GM12801 (cell line): Measurements from ENCODE around the gene USP8.

Experiments used
- TF ChIP-seq, protein P1 (sequence below): IDR thresholded peaks from one replicate; pipeline ENCODE4 v1.5.1; 2011; ENCODE audit warnings: control low read depth; ENCODE audit not compliant: insufficient read length; ENCODE audit errors: extremely low read depth

USP8 gene

DNA sequence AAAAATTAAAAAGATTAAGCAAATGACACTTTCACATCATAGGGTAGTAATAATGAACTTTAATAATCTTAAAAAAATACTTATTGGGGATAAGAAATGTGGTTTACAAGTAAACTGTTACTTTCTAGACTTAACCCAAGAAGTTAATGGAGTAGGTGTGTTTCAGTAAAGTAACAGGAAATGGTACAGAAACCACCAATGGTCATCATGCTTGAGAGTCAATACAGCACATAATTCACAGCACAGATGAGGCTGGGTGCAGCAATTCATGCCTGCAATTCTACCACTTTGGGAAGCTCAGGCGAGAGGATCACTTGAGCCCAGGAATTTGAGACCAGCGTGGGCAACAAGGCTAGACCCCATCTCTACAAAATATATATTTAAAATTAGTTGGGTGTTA, 133.8 kb downstream of the USP8 start:
- TF ChIP-seq, protein P1, sequence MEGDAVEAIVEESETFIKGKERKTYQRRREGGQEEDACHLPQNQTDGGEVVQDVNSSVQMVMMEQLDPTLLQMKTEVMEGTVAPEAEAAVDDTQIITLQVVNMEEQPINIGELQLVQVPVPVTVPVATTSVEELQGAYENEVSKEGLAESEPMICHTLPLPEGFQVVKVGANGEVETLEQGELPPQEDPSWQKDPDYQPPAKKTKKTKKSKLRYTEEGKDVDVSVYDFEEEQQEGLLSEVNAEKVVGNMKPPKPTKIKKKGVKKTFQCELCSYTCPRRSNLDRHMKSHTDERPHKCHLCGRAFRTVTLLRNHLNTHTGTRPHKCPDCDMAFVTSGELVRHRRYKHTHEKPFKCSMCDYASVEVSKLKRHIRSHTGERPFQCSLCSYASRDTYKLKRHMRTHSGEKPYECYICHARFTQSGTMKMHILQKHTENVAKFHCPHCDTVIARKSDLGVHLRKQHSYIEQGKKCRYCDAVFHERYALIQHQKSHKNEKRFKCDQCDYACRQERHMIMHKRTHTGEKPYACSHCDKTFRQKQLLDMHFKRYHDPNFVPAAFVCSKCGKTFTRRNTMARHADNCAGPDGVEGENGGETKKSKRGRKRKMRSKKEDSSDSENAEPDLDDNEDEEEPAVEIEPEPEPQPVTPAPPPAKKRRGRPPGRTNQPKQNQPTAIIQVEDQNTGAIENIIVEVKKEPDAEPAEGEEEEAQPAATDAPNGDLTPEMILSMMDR = no peak

DNA sequence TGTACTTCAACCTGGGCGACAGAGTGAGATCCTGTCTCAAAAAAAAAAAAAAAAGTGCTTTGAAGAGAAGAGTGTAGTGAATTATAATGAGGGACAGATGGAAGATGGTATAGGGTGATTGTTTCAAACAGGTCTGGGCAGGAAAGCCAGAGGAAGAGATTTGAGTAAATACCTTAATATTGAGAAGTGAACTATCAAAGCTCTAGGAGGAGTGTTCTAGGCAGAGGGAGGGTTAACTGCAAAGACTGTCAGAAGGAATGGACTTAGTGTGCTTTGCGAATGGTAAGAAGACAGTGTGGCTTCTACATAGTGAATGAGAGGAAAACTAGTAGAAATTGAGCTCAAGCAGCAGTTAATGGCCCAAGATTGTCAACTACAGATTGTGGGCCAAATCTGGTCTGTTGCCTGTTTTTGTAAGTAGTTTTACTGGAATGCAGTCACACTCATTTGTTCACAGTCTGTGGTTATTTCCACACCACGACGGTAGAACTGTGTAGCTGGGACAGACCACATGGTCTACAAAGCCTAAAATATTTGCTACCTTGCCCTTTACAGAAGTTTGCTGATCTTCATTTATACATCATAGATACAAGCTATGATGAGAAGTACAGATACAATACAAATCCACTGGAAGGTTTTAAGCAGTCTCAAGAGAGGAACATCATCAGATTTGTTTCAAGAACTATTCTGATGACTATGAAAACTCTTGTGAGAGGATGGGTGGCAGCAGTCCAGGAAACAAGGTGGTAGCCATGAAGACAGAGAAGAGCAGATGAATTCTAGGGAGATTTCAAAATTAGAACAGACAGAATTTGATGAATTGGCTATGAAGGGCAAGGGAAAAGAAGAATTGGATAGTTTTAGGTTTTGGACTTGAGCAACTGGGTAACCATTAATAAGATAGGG, 138.8 kb downstream of the USP8 start:
- TF ChIP-seq, protein P1 = no peak

DNA sequence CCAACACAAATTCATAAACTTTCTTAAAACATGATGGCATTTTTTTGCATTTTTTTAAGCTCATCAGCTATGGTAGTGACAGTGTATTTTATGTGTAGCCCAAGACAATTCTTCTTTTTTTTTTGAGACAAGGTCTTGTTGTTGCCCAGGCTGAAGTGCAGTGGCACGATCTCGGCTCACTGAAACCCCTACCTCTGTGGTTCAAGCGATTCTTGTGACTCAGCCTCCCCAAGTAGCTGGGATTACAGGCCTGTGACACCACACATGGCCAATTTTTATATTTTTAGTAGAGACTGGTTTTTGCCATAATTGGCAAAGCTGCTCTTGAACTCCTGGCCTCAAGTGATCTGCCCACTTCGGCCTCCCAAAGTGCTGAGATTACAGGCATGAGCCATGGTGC, 139.6 kb downstream of the USP8 start:
- TF ChIP-seq, protein P1 = no peak
